ENCODE results near the gene YY1AP1. TPM values are rescaled to one million over a fixed set of nuclear protein-coding genes. Genes with fewer than 3 reads are reported as not detected.
"Not testable (repeated sequence)": the region's sequence is repeated elsewhere in the genome, so short reads cannot be mapped to it uniquely, and the experiment has no call there.

Gene YY1AP1
- total and polyA plus RNA-seq, 2 experiments from 2014 or later, result 27.6 to 43.2 TPM

- Histone ChIP-seq H3K4me2 (no peak overlapping the region), H4K20me1 (ENCODE audit: insufficient read depth, poor library complexity, severe bottlenecking) (no peaks in the 10 kb centered on the region), H3K27me3 (no peaks in the 10 kb centered on the region), H3K9me2 (replicated peaks; ENCODE audit: insufficient read depth) (no peaks in the 10 kb centered on the region), H3K36me3 (replicated peaks; ENCODE audit: insufficient read depth, low read depth) (no peaks in the 10 kb centered on the region), H2AFZ (no peak overlapping the region), H3K4me3 (no peak overlapping the region), H3K27ac (no peak overlapping the region), H3K79me2 (no peaks in the 10 kb centered on the region), H3K4me1 (ENCODE audit: insufficient read depth) (no peaks in the 10 kb centered on the region), H3K9me3 (ENCODE audit: low read depth) (peaks cover 3% of the 10 kb centered on the region)
- TF ChIP-seq EZH2phosphoT487 (IDR thresholded peaks at IDR 0.05; ENCODE audit: low read depth, severe bottlenecking, unreplicated experiment) (no peak), EZH2 (IDR thresholded peaks at IDR 0.05; ENCODE audit: borderline replicate concordance) (no peak), CTCF (IDR thresholded peaks at IDR 0.05; ENCODE audit: poor library complexity) (no peak)
- 86% methylated on average over 4 of the region's 4 CpGs for WGBS (ENCODE audit: low lambda C conversion rate, missing lambda C conversion rate)
- DNase-seq (ENCODE audit: low spot score), result no peak
These were observed 43.5 kb downstream of the YY1AP1 start for GRCh38 chr1:155645034-155645598.

- no peaks in the 10 kb centered on the region for H3K9me2 ChIP-seq (replicated peaks; ENCODE audit: insufficient read depth)
- H2AFZ ChIP-seq, result no peak overlapping the region
- no peak overlapping the region for H3K4me3 ChIP-seq
- no peak overlapping the region for H3K4me2 ChIP-seq
- TF ChIP-seq CTCF (IDR thresholded peaks at IDR 0.05; ENCODE audit: poor library complexity), result no peak
- TF ChIP-seq EZH2 (IDR thresholded peaks at IDR 0.05; ENCODE audit: borderline replicate concordance), result no peak
- TF ChIP-seq EZH2phosphoT487 (IDR thresholded peaks at IDR 0.05; ENCODE audit: low read depth, severe bottlenecking, unreplicated experiment), result no peak
- peaks cover 3% of the 10 kb centered on the region for H3K9me3 ChIP-seq (ENCODE audit: low read depth)
- H3K36me3 ChIP-seq (replicated peaks; ENCODE audit: insufficient read depth, low read depth), result no peaks in the 10 kb centered on the region
- no peaks in the 10 kb centered on the region for H4K20me1 ChIP-seq (ENCODE audit: insufficient read depth, poor library complexity, severe bottlenecking)
- H3K4me1 ChIP-seq (ENCODE audit: insufficient read depth), result no peaks in the 10 kb centered on the region
- DNase-seq (ENCODE audit: low spot score), result no peak
- no peak overlapping the region for H3K27ac ChIP-seq
- no peaks in the 10 kb centered on the region for H3K27me3 ChIP-seq
- 94% methylated on average over 3 of the region's 3 CpGs for WGBS (ENCODE audit: low lambda C conversion rate, missing lambda C conversion rate)
- no peaks in the 10 kb centered on the region for H3K79me2 ChIP-seq
These were observed 45.3 kb downstream of the YY1AP1 start for GRCh38 chr1:155643230-155643629.

GRCh38 chr1:155642559-155643180 is 45.9 kb downstream of the YY1AP1 start:
- not testable (repeated sequence) for H3K9me3 ChIP-seq (ENCODE audit: low read depth); H4K20me1 ChIP-seq (ENCODE audit: insufficient read depth, poor library complexity, severe bottlenecking); H3K27ac ChIP-seq; H2AFZ ChIP-seq; H3K79me2 ChIP-seq; H3K4me1 ChIP-seq (ENCODE audit: insufficient read depth); H3K36me3 ChIP-seq (replicated peaks; ENCODE audit: insufficient read depth, low read depth); DNase-seq (ENCODE audit: low spot score); H3K4me3 ChIP-seq; H3K27me3 ChIP-seq; H3K4me2 ChIP-seq; H3K9me2 ChIP-seq (replicated peaks; ENCODE audit: insufficient read depth)
- WGBS (ENCODE audit: low lambda C conversion rate, missing lambda C conversion rate), result 85% methylated on average over 11 of the region's 11 CpGs

- no peaks in the 10 kb centered on the region for H4K20me1 ChIP-seq (ENCODE audit: insufficient read depth, poor library complexity, severe bottlenecking)
- H3K4me3 ChIP-seq, result no peak overlapping the region
- TF ChIP-seq EZH2phosphoT487 (IDR thresholded peaks at IDR 0.05; ENCODE audit: low read depth, severe bottlenecking, unreplicated experiment) (no peak), EZH2 (IDR thresholded peaks at IDR 0.05; ENCODE audit: borderline replicate concordance) (no peak), CTCF (IDR thresholded peaks at IDR 0.05; ENCODE audit: poor library complexity) (no peak)
- H3K27ac ChIP-seq, result no peak overlapping the region
- no peaks in the 10 kb centered on the region for H3K36me3 ChIP-seq (replicated peaks; ENCODE audit: insufficient read depth, low read depth)
- no peaks in the 10 kb centered on the region for H3K9me2 ChIP-seq (replicated peaks; ENCODE audit: insufficient read depth)
- H3K4me2 ChIP-seq, result no peak overlapping the region
- H3K79me2 ChIP-seq, result no peaks in the 10 kb centered on the region
- H3K4me1 ChIP-seq (ENCODE audit: insufficient read depth), result no peaks in the 10 kb centered on the region
- H2AFZ ChIP-seq, result no peak overlapping the region
- no peaks in the 10 kb centered on the region for H3K27me3 ChIP-seq
- no peak for DNase-seq (ENCODE audit: low spot score)
- peaks cover 3% of the 10 kb centered on the region for H3K9me3 ChIP-seq (ENCODE audit: low read depth)
These were observed 48.2 kb downstream of the YY1AP1 start for GRCh38 chr1:155640367-155640766.
